Measurements from ENCODE around the gene SPCS2.

The SPCS2 gene

DNA sequence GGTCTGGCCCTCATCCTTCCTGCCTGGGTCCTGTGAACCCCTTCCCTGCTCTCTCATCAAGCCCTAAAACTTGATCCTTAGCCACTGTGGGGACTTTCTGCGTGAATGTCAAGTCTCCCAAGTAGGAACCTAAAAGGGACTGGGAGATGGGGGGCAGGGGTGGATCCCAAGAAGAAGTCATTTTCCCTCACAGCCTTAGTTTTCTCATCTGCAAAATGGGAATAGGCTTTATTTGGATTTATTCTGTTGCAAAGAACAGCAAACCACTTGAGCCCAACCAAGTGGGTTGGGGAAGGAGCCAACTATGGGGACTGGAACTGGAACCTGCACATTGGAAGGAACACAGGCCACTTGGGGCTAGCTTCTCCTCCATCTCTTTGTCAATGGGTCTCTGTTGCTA is 76.5 kb downstream of the SPCS2 start:
- peaks cover 4% of the 10 kb centered on the region for H3K36me3 Mint-ChIP-seq (ENCODE audit: low read depth)
- H3K27ac Mint-ChIP-seq: no peak overlapping the region
- H3K9me3 Mint-ChIP-seq: peaks cover 4% of the 10 kb centered on the region
- TF ChIP-seq, protein P1, sequence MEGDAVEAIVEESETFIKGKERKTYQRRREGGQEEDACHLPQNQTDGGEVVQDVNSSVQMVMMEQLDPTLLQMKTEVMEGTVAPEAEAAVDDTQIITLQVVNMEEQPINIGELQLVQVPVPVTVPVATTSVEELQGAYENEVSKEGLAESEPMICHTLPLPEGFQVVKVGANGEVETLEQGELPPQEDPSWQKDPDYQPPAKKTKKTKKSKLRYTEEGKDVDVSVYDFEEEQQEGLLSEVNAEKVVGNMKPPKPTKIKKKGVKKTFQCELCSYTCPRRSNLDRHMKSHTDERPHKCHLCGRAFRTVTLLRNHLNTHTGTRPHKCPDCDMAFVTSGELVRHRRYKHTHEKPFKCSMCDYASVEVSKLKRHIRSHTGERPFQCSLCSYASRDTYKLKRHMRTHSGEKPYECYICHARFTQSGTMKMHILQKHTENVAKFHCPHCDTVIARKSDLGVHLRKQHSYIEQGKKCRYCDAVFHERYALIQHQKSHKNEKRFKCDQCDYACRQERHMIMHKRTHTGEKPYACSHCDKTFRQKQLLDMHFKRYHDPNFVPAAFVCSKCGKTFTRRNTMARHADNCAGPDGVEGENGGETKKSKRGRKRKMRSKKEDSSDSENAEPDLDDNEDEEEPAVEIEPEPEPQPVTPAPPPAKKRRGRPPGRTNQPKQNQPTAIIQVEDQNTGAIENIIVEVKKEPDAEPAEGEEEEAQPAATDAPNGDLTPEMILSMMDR (IDR thresholded peaks at IDR 0.05; ENCODE audit: unreplicated experiment in 3 of 3): no peak
- H3K27me3 Mint-ChIP-seq (ENCODE audit: low read depth): peaks cover 4% of the 10 kb centered on the region
- H3K4me3 Mint-ChIP-seq: no peak overlapping the region
- no peaks in the 10 kb centered on the region for H3K4me1 Mint-ChIP-seq

DNA sequence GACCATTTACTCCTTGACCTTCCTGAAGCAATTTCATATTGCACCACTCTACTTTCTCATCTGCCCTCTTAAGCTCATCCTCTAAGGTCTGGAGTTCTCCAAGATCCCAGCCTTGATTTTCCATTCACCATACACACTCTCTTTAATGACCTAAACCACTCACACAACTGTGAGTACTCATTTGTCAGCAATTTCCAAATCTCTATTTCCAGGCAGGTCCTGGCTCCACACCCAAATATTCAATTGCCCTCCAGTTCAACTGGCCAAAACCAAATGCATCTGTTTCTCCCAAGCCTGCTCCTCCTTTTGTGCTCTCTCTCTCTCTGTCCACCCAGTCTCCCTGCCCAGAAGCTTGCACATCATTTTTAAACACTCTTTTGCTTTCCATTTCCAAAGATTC is 79.3 kb downstream of the SPCS2 start:
- H3K36me3 Mint-ChIP-seq (ENCODE audit: low read depth): no peaks in the 10 kb centered on the region
- H3K4me1 Mint-ChIP-seq: no peaks in the 10 kb centered on the region
- no peaks in the 10 kb centered on the region for H3K9me3 Mint-ChIP-seq
- peaks cover 4% of the 10 kb centered on the region for H3K27me3 Mint-ChIP-seq (ENCODE audit: low read depth)
- H3K4me3 Mint-ChIP-seq: no peak overlapping the region
- no peak overlapping the region for H3K27ac Mint-ChIP-seq
- TF ChIP-seq, protein P1 (IDR thresholded peaks at IDR 0.05; ENCODE audit: unreplicated experiment in 3 of 3): no peak
